Sigmoid colon (tissue), 7 donors: ENCODE measurements around the gene PSORS1C1. TPM values are rescaled to one million over a fixed set of nuclear protein-coding genes. Genes with fewer than 3 reads are reported as not detected.

Source experiments
- DNase-seq: peaks from one replicate; pipeline ENCODE4 v3.0.0-alpha.2; 2019
- H3K27ac ChIP-seq, 4 donors: fragments of 200-600 bp; sonication (generic); one replicate each; pipeline ENCODE4 v1.5.1; 2016 to 2019; ENCODE audit warnings: mild to moderate bottlenecking in 1 of 4
- H3K27me3 ChIP-seq, 3 donors: fragments of 200-600 bp; sonication (generic); one replicate each; pipeline ENCODE4 v1.5.1; 2019; ENCODE audit warnings: mild to moderate bottlenecking in 1 of 3
- H3K36me3 ChIP-seq, 4 donors: fragments of 200-600 bp; sonication (generic); one replicate each; pipeline ENCODE4 v1.5.1; 2016 to 2019
- H3K4me1 ChIP-seq, 4 donors: fragments of 200-600 bp; sonication (generic); one replicate each; pipeline ENCODE4 v1.5.1; 2017 to 2019
- H3K4me3 ChIP-seq, 4 donors: fragments of 200-600 bp; sonication (generic); one replicate each; pipeline ENCODE4 v1.5.1; 2017 to 2019; ENCODE audit warnings: mild to moderate bottlenecking in 2 of 4, moderate library complexity in 1 of 4
- H3K9me3 ChIP-seq, 4 donors: fragments of 200-600 bp in 3 of 4; sonication (generic) in 3 of 4; one replicate each; pipeline versions ENCODE4 v1.5.1 to v1.6.1; 2013 to 2019
- CTCF ChIP-seq, 4 experiments: fragments of 450-650 bp in 3 of 4; fragments of 200-600 bp in 1 of 4; IDR thresholded peaks; one replicate each; pipeline ENCODE4 v1.5.1; 2016 to 2019; ENCODE audit warnings: antibody characterized with exemption in 4 of 4, mild to moderate bottlenecking in 3 of 4, moderate library complexity in 2 of 4
- EP300 ChIP-seq, 4 donors: sonication (generic); formaldehyde crosslinking; IDR thresholded peaks; one replicate each; pipeline ENCODE4 v1.6.1; 2017; ENCODE audit warnings: antibody characterized with exemption in 4 of 4
- POLR2A ChIP-seq, 2 donors: fragments of 450-650 bp; IDR thresholded peaks; one replicate each; pipeline ENCODE4 v1.6.1; 2016; ENCODE audit warnings: antibody characterized with exemption in 2 of 2, mild to moderate bottlenecking in 2 of 2, moderate library complexity in 2 of 2
- POLR2AphosphoS5 ChIP-seq, 4 donors: sonication (generic); formaldehyde crosslinking; IDR thresholded peaks; one replicate each; pipeline ENCODE4 v1.6.1; 2017; ENCODE audit warnings: antibody characterized with exemption in 4 of 4
- WGBS, 2 donors: extraction: QIAGEN DNeasy Blood & Tissue Kit; methylation state at CpG; one replicate each; pipeline ENCODE4 v1.1.7; 2013; 5-methylcytosine and 5-hydroxymethylcytosine counted together
- intact Hi-C: fragments of 100-400 bp; cut with DNase I; formaldehyde crosslinking; loops from one replicate; pipeline ENCODE4 v1.15.1; 2023
- polyA plus RNA-seq, 3 donors: library from polyadenylated mRNA; stranded (reverse); fragments of 200-250 nt; gene quantifications; one replicate each; pipeline ENCODE4 v1.2.3, GENCODE V29; 2013
- total RNA-seq, 4 donors: library from RNA; depleted of rRNA; stranded (reverse); fragments of >200 nt; gene quantifications; one replicate each; pipeline ENCODE4 v1.1.0, GENCODE V29; 2016
- donor health status: healthy with polysubstance abuse.
- donor health status: Bipolar disorder and iron deficiency.
- donor health status: healthy.

The PSORS1C1 gene
- total and polyA plus RNA-seq, 7 donors: 0.49 to 33.3 (median 2.7) TPM

DNA sequence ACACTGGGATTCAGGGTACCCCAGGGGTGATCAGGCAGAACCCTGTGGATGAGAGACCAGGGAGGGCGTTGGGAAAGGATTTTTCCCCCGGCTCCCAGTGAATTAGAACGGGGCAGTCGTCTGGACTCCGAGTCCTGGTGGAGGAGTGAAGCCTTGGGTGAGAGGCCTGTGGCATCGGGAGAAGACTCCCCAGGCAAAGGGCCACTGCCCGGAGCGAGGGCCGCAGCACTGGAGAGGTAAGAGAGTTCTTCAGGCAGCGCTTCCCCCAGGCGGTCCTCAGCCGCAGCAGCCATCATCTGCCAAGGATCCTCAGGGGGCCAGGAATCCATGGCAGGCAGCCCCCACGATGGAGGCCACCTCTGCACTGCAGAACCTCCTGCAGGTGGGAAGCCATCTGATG is 2.9 kb upstream of the PSORS1C1 start:
- intact Hi-C loops: no loop called here
- 92% methylated on average over 13 of the region's 13 CpGs for WGBS, 2 donors
- no peaks in the 10 kb centered on the region for H3K27me3 ChIP-seq

DNA sequence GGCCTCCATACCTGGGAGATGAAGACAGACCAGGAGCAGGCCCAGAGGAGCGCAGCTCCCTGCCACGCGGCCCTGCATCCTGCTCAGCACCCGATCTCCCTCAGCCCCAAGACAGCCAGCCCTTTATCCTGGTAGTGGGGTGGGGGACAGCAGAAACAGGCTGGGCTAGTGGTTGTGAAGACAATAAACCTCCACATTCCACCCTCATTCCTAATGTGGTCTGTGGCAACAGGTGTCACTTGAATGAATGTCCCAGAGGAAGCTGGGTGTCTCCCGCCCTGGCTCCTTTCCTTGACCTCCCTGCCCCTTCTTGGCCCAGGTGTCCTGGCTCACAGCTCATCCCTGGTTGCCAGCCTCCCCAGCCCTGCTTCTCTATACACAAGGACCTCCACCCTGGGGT is 2.1 kb upstream of the PSORS1C1 start, which contains the start of gene C6orf15:
Gene C6orf15 (minus strand): TSS at position 98 of the 400 bp plus-strand sequence. CDS start 20 bp downstream, at position 78.
- H3K27me3 ChIP-seq: no peaks in the 10 kb centered on the region
- H3K27ac ChIP-seq: no peak within 1 kb of the TSS
- H3K9me3 ChIP-seq: no peaks in the 10 kb centered on the region
- TF ChIP-seq POLR2AphosphoS5 (IDR thresholded peaks at IDR 0.05) (no peak), CTCF (IDR thresholded peaks at IDR 0.05) (no peak), POLR2A (IDR thresholded peaks at IDR 0.05) (no peak), EP300 (IDR thresholded peaks at IDR 0.05) (no peak)
- no peak within 1 kb of the TSS for H3K4me3 ChIP-seq
- H3K36me3 ChIP-seq: no peaks in the 10 kb centered on the region
- WGBS, 2 donors: 88 to 95% methylated on average over 5 of the region's 5 CpGs
- intact Hi-C loops: no loop called here
- DNase-seq: no peak
- H3K4me1 ChIP-seq: peaks cover 0 to 38% (median 31%) of the 10 kb centered on the region in 4 donors

More for the DNA sequence above, 2.9 kb upstream of the PSORS1C1 start:
- no peaks in the 10 kb centered on the region for H3K9me3 ChIP-seq
- no peaks in the 10 kb centered on the region for H3K36me3 ChIP-seq
- H3K4me3 ChIP-seq: no peak overlapping the region
- peaks cover 0 to 31% (median 28%) of the 10 kb centered on the region in 4 donors for H3K4me1 ChIP-seq
- no peak overlapping the region for H3K27ac ChIP-seq
- no peak for TF ChIP-seq EP300 (IDR thresholded peaks at IDR 0.05)
- no peak for TF ChIP-seq CTCF (IDR thresholded peaks at IDR 0.05)
- TF ChIP-seq POLR2AphosphoS5 (IDR thresholded peaks at IDR 0.05): no peak
- no peak for DNase-seq

- intact Hi-C loops: no loop called here
- TF ChIP-seq POLR2A (IDR thresholded peaks at IDR 0.05): no peak
- no peak for TF ChIP-seq POLR2AphosphoS5 (IDR thresholded peaks at IDR 0.05)
- TF ChIP-seq CTCF (IDR thresholded peaks at IDR 0.05): no peak
- no peak for TF ChIP-seq EP300 (IDR thresholded peaks at IDR 0.05)
- H3K9me3 ChIP-seq: no peaks in the 10 kb centered on the region
- no peak for DNase-seq
- no peaks in the 10 kb centered on the region for H3K27me3 ChIP-seq
- peaks cover 0 to 42% (median 31%) of the 10 kb centered on the region in 4 donors for H3K4me1 ChIP-seq
- H3K4me3 ChIP-seq: no peak overlapping the region
- H3K27ac ChIP-seq: peak overlapping the region; percentile 59 to 78 (median 68)
- H3K36me3 ChIP-seq: no peaks in the 10 kb centered on the region
- 65 to 86% methylated on average over 7 of the region's 7 CpGs for WGBS, 2 donors
These were observed 599 bp upstream of the PSORS1C1 start for GRCh38 chr6:31113861-31114540.

- DNase-seq: no peak
- Histone ChIP-seq H3K27me3 (no peaks in the 10 kb centered on the region), H3K36me3 (no peaks in the 10 kb centered on the region), H3K4me1 (peaks cover 0 to 42% (median 31%) of the 10 kb centered on the region in 4 donors), H3K9me3 (no peaks in the 10 kb centered on the region), H3K27ac (peak overlapping the region; percentile 59 to 78 (median 68)), H3K4me3 (peak overlapping the region; percentile 6 to 35 (median 30))
- 23 to 48% methylated on average over 9 of the region's 9 CpGs for WGBS, 2 donors
- intact Hi-C loops: no loop called here
- no peak for TF ChIP-seq POLR2A (IDR thresholded peaks at IDR 0.05)
- TF ChIP-seq POLR2AphosphoS5 (IDR thresholded peaks at IDR 0.05): no peak
- TF ChIP-seq EP300 (IDR thresholded peaks at IDR 0.05): no peak
- no peak for TF ChIP-seq CTCF (IDR thresholded peaks at IDR 0.05)
These were observed 610 bp downstream of the PSORS1C1 start for GRCh38 chr6:31114970-31115849.
